H9 (cell line): Measurements from ENCODE around the gene PARP3. TPM values are rescaled to one million over a fixed set of nuclear protein-coding genes. Genes with fewer than 3 reads are reported as not detected.

Source experiments
- DNase-seq: peaks from one replicate; pipeline ENCODE4 v3.0.0-alpha.2; 2017
- H2AFZ ChIP-seq: one replicate; pipeline ENCODE4 v1.6.1; 2013; ENCODE audit warnings: mild to moderate bottlenecking, low read length, control low read depth, moderate library complexity
- H2AK5ac ChIP-seq: 2 replicates; pipeline ENCODE4 v1.6.1; 2013; ENCODE audit warnings: low read length, control low read depth, mixed read lengths; ENCODE audit not compliant: insufficient read length
- H2BK120ac ChIP-seq: one replicate; pipeline ENCODE4 v1.6.1; 2013; ENCODE audit warnings: low read depth, mild to moderate bottlenecking, low read length, control low read depth, inconsistent platforms; ENCODE audit not compliant: poor library complexity, severe bottlenecking
- H2BK12ac ChIP-seq: 2 replicates; pipeline ENCODE4 v1.6.1; 2013; ENCODE audit warnings: low read length, control low read depth, mixed read lengths, low read depth; ENCODE audit not compliant: insufficient read length
- H2BK15ac ChIP-seq: 2 replicates; pipeline ENCODE4 v1.6.1; 2013; ENCODE audit warnings: low read depth, low read length, control low read depth
- H2BK20ac ChIP-seq: one replicate; pipeline ENCODE4 v1.6.1; 2013; ENCODE audit warnings: low read depth, mild to moderate bottlenecking, low read length, control low read depth, inconsistent platforms; ENCODE audit not compliant: poor library complexity, severe bottlenecking
- H2BK5ac ChIP-seq: 2 replicates; pipeline ENCODE4 v1.6.1; 2013; ENCODE audit warnings: low read length, control low read depth, mixed read lengths; ENCODE audit not compliant: insufficient read length
- H3K14ac ChIP-seq: 2 replicates; pipeline ENCODE4 v1.6.1; 2013; ENCODE audit warnings: low read length, control low read depth; ENCODE audit not compliant: insufficient read depth
- H3K18ac ChIP-seq: 2 replicates; pipeline ENCODE4 v1.6.1; 2013; ENCODE audit warnings: low read depth, mild to moderate bottlenecking, mixed read lengths, low read length, control low read depth; ENCODE audit not compliant: insufficient read length
- H3K23ac ChIP-seq: 2 replicates; pipeline ENCODE4 v1.6.1; 2013; ENCODE audit warnings: low read length, control low read depth, mixed read lengths, low read depth; ENCODE audit not compliant: insufficient read length
- H3K23me2 ChIP-seq: 2 replicates; pipeline ENCODE4 v1.6.1; 2013; ENCODE audit warnings: low read depth, mild to moderate bottlenecking, mixed read lengths, low read length, control low read depth; ENCODE audit not compliant: insufficient read length, poor library complexity, severe bottlenecking
- H3K27ac ChIP-seq: 2 replicates; pipeline ENCODE4 v1.5.1; 2013; ENCODE audit warnings: low read length, control low read depth, mixed read lengths, low read depth; ENCODE audit not compliant: insufficient read length
- H3K27me3 ChIP-seq: 2 replicates; pipeline ENCODE4 v1.6.1; 2013; ENCODE audit warnings: low read length, control low read depth, inconsistent platforms; ENCODE audit not compliant: insufficient read depth
- H3K4ac ChIP-seq: 2 replicates; pipeline ENCODE4 v1.6.1; 2013; ENCODE audit warnings: low read depth, mild to moderate bottlenecking, control low read depth, inconsistent platforms, low read length, moderate library complexity
- H3K4me1 ChIP-seq: 2 replicates; pipeline ENCODE4 v1.6.1; 2013; ENCODE audit warnings: low read length, control low read depth, inconsistent platforms; ENCODE audit not compliant: insufficient read depth
- H3K4me2 ChIP-seq: 2 replicates; pipeline ENCODE4 v1.6.1; 2013; ENCODE audit warnings: low read length, control low read depth, mixed read lengths; ENCODE audit not compliant: insufficient read length, insufficient read depth
- H3K56ac ChIP-seq: 2 replicates; pipeline ENCODE4 v1.6.1; 2013; ENCODE audit warnings: low read depth, mild to moderate bottlenecking, mixed read lengths, low read length, control low read depth; ENCODE audit not compliant: insufficient read length
- H3K79me1 ChIP-seq: 2 replicates; pipeline ENCODE4 v1.6.1; 2013; ENCODE audit warnings: low read depth, mild to moderate bottlenecking, moderate library complexity, low read length, control low read depth, inconsistent platforms; ENCODE audit not compliant: insufficient read depth, poor library complexity, severe bottlenecking
- H3K79me2 ChIP-seq: 2 replicates; pipeline ENCODE4 v1.6.1; 2013; ENCODE audit warnings: low read length, control low read depth, inconsistent platforms; ENCODE audit not compliant: insufficient read depth
- H3K9ac ChIP-seq: 2 replicates; pipeline ENCODE4 v1.6.1; 2013; ENCODE audit warnings: low read length, control low read depth, mixed read lengths; ENCODE audit not compliant: insufficient read length; ENCODE audit errors: extremely low read depth
- H3K9me3 ChIP-seq: one replicate; pipeline ENCODE4 v1.6.1; 2013; ENCODE audit warnings: low read depth, low read length, inconsistent platforms; ENCODE audit not compliant: control insufficient read depth
- H3T11ph ChIP-seq: one replicate; pipeline ENCODE4 v1.6.1; 2013; ENCODE audit warnings: mild to moderate bottlenecking, low read length, control low read depth, inconsistent platforms
- H4K20me1 ChIP-seq: one replicate; pipeline ENCODE4 v1.6.1; 2013; ENCODE audit not compliant: control insufficient read depth, insufficient read length, insufficient read depth
- H4K5ac ChIP-seq: 2 replicates; pipeline ENCODE4 v1.6.1; 2013; ENCODE audit warnings: low read depth, mild to moderate bottlenecking, mixed read lengths, low read length, control low read depth; ENCODE audit not compliant: insufficient read length
- H4K8ac ChIP-seq: replicated peaks from 2 replicates; pipeline ENCODE4 v1.6.1; 2013; ENCODE audit warnings: low read length, control low read depth, mixed read lengths, low read depth; ENCODE audit not compliant: insufficient read length
- H4K91ac ChIP-seq: 2 replicates; pipeline ENCODE4 v1.6.1; 2013; ENCODE audit warnings: low read depth, mild to moderate bottlenecking, moderate library complexity, mixed read lengths, low read length, control low read depth; ENCODE audit not compliant: insufficient read length
- H3K27ac Mint-ChIP-seq, 3 experiments: 2 replicates in 2 of 3; 3 replicates in 1 of 3; pipeline ENCODE4 v1.8.0; 2020 to 2021; ENCODE audit warnings: mixed read lengths in 3 of 3, mild to moderate bottlenecking in 1 of 3, moderate library complexity in 1 of 3
- H3K27me3 Mint-ChIP-seq: 2 replicates; pipeline ENCODE4 v1.8.0; 2021; ENCODE audit warnings: low read depth, mild to moderate bottlenecking, moderate library complexity, mixed read lengths
- H3K36me3 Mint-ChIP-seq, 3 experiments: 2 replicates in 2 of 3; 3 replicates in 1 of 3; pipeline ENCODE4 v1.8.0; 2020 to 2021; ENCODE audit warnings: low read depth in 3 of 3, mixed read lengths in 3 of 3; ENCODE audit not compliant: insufficient read depth in 1 of 3
- H3K4me1 Mint-ChIP-seq, 2 experiments: 2 replicates each; pipeline ENCODE4 v1.8.0; 2020; ENCODE audit warnings: mixed read lengths in 2 of 2
- H3K4me3 Mint-ChIP-seq, 2 experiments: 2 replicates in 1 of 2; 3 replicates in 1 of 2; pipeline ENCODE4 v1.8.0; 2020 to 2021; ENCODE audit warnings: mild to moderate bottlenecking in 2 of 2, mixed read lengths in 2 of 2, moderate library complexity in 1 of 2
- H3K9me3 Mint-ChIP-seq, 2 experiments: 2 replicates in 1 of 2; 3 replicates in 1 of 2; pipeline ENCODE4 v1.8.0; 2020; ENCODE audit warnings: mild to moderate bottlenecking in 2 of 2, mixed read lengths in 2 of 2, moderate library complexity in 1 of 2
- CTCF ChIP-seq: fragments of 200-600 bp; sonication (generic); conservative IDR thresholded peaks from 3 replicates; pipeline ENCODE4 v1.8.0; 2021; ENCODE audit warnings: antibody characterized with exemption, mild to moderate bottlenecking
- WGBS: extraction: QIAGEN DNeasy Blood & Tissue Kit; methylation state at CpG from one replicate; pipeline ENCODE4 v1.1.7; 2013; ENCODE audit warnings: missing lambda C conversion rate, low lambda C conversion rate, mixed read lengths; ENCODE audit not compliant: insufficient read length; ENCODE audit errors: extremely low coverage; 5-methylcytosine and 5-hydroxymethylcytosine counted together
- total RNA-seq: library from RNA; stranded (reverse); gene quantifications from 2 replicates; pipeline ENCODE4 v1.2.1, GENCODE V29; 2021

Gene PARP3
- total RNA-seq, 1 experiment from 2014 or later, result 1.3 TPM

- no peak overlapping the region for H2BK5ac ChIP-seq
- H3K23me2 ChIP-seq, result peaks cover 4% of the 10 kb centered on the region
- H2BK20ac ChIP-seq, result no peak overlapping the region
- no peak overlapping the region for H3K14ac ChIP-seq
- H3T11ph ChIP-seq, result no peak overlapping the region
- H2BK120ac ChIP-seq, result no peak overlapping the region
- H2BK12ac ChIP-seq, result no peak overlapping the region
- H2AFZ ChIP-seq, result no peak overlapping the region
- H3K4me2 ChIP-seq, result no peak overlapping the region
- no peaks in the 10 kb centered on the region for H3K4me1 ChIP-seq
- H3K4ac ChIP-seq, result no peak overlapping the region; the same call in 1 of the 2 replicates
- H4K91ac ChIP-seq, result no peak overlapping the region
- H3K36me3 Mint-ChIP-seq, result no peaks in the 10 kb centered on the region
- H3K9me3 ChIP-seq, result no peaks in the 10 kb centered on the region
- no peak overlapping the region for H3K18ac ChIP-seq
- no peak for DNase-seq
- H4K20me1 ChIP-seq, result peaks cover 6% of the 10 kb centered on the region
- no peak overlapping the region for H3K9ac ChIP-seq
- no peaks in the 10 kb centered on the region for H3K9me3 Mint-ChIP-seq
- no peak overlapping the region for H3K56ac ChIP-seq
- H3K27me3 Mint-ChIP-seq, result peaks cover 95% of the 10 kb centered on the region
- H3K79me1 ChIP-seq, result no peaks in the 10 kb centered on the region
- H3K27ac Mint-ChIP-seq, result peak overlapping the region in 1 of 3 experiments; percentile 75; a peak in 1 of 7 replicates
- no CpG with 5 or more reads among the region's 13 CpGs for WGBS
- H3K23ac ChIP-seq, result no peak overlapping the region
- no peak overlapping the region for H2BK15ac ChIP-seq
- H3K27me3 ChIP-seq, result no peaks in the 10 kb centered on the region; the same call in 1 of the 2 replicates
- no peak overlapping the region for H2AK5ac ChIP-seq
- H3K4me1 Mint-ChIP-seq, result peaks cover 3 to 5% of the 10 kb centered on the region in 2 experiments; a peak in 1 of 4 replicates
- H3K79me2 ChIP-seq, result no peaks in the 10 kb centered on the region
- H4K8ac ChIP-seq, result no peak overlapping the region
- H3K4me3 Mint-ChIP-seq, result no peak overlapping the region
- no peak overlapping the region for H3K27ac ChIP-seq
- no peak overlapping the region for H4K5ac ChIP-seq
- TF ChIP-seq CTCF, result no peak
Observed at GRCh38 chr3:51947215-51947900, 5.2 kb downstream of the PARP3 start.
